Activated T-helper 2 cell treated with anti-CD3 and anti-CD28 coated beads, Interferon-gamma antibody, Interleukin-2, Interleukin-4, amounts not matched to agents 10 μg/mL and 5 μg/mL and 100 μg/mL, durations not matched to agents 14 hours and 24 hours and 36 hours (primary cell): ENCODE data around the gene LKAAEAR1. TPM values are rescaled to one million over a fixed set of nuclear protein-coding genes. Genes with fewer than 3 reads are reported as not detected.

Source experiments
- DNase-seq: peaks from one replicate; pipeline ENCODE4 v3.0.0; 2021; ENCODE audit warnings: low spot score
- H3K27ac Mint-ChIP-seq: one replicate; pipeline ENCODE4 v1.8.0; 2021; ENCODE audit warnings: mixed read lengths
- H3K27me3 Mint-ChIP-seq: one replicate; pipeline ENCODE4 v1.8.0; 2021; ENCODE audit warnings: low read depth, mixed read lengths
- H3K36me3 Mint-ChIP-seq: one replicate; pipeline ENCODE4 v1.8.0; 2021; ENCODE audit warnings: low read depth, mixed read lengths
- H3K4me1 Mint-ChIP-seq: one replicate; pipeline ENCODE4 v1.8.0; 2021; ENCODE audit warnings: low read depth, mixed read lengths
- H3K4me3 Mint-ChIP-seq: one replicate; pipeline ENCODE4 v1.8.0; 2021; ENCODE audit warnings: low read depth, mild to moderate bottlenecking, moderate library complexity, mixed read lengths
- H3K9me3 Mint-ChIP-seq: one replicate; pipeline ENCODE4 v1.8.0; 2021; ENCODE audit warnings: mixed read lengths
- intact Hi-C: fragments of 100-400 bp; cut with micrococcal nuclease; formaldehyde crosslinking; loops from one replicate; pipeline ENCODE4 v1.15.1; 2023
- total RNA-seq: library from RNA; stranded (reverse); gene quantifications from 2 replicates; pipeline ENCODE4 v1.2.3, GENCODE V29; 2022

LKAAEAR1 gene
- total RNA-seq, 1 donor from 2014 or later = 0.21 TPM

- Mint-ChIP-seq H3K27ac (no peak overlapping the region), H3K27me3 (peaks cover 7% of the 10 kb centered on the region), H3K4me3 (peak overlapping the region; percentile 21), H3K9me3 (no peaks in the 10 kb centered on the region), H3K36me3 (no peaks in the 10 kb centered on the region), H3K4me1 (peaks cover 20% of the 10 kb centered on the region)
- DNase-seq = no peak
- intact Hi-C loops = no loop called here
Observed at GRCh38 chr20:64041781-64042053, 42.5 kb downstream of the LKAAEAR1 start.

- Mint-ChIP-seq H3K27me3 (peaks cover 4% of the 10 kb centered on the region), H3K4me1 (peaks cover 25% of the 10 kb centered on the region), H3K4me3 (peak overlapping the region; percentile 57), H3K36me3 (no peaks in the 10 kb centered on the region), H3K27ac (peak overlapping the region; percentile 31), H3K9me3 (no peaks in the 10 kb centered on the region)
- DNase-seq = no peak
- intact Hi-C loops = no loop called here
Observed at GRCh38 chr20:64041040-64041780, 43.0 kb downstream of the LKAAEAR1 start.

- DNase-seq = no peak
- Mint-ChIP-seq H3K27ac (no peak overlapping the region), H3K27me3 (no peaks in the 10 kb centered on the region), H3K36me3 (peaks cover under 1% of the 10 kb centered on the region), H3K9me3 (no peaks in the 10 kb centered on the region), H3K4me1 (peaks cover 25% of the 10 kb centered on the region), H3K4me3 (no peak overlapping the region)
- intact Hi-C loops = no loop called here
Observed at GRCh38 chr20:64040231-64041039, 43.8 kb downstream of the LKAAEAR1 start.

GRCh38 chr20:64039293-64040160 lies 44.7 kb downstream of the LKAAEAR1 start:
- peaks cover 33% of the 10 kb centered on the region for H3K4me1 Mint-ChIP-seq
- peak overlapping the region; percentile 64 for H3K4me3 Mint-ChIP-seq
- H3K27ac Mint-ChIP-seq = peak overlapping the region; percentile 4
- no peak for DNase-seq
- no peaks in the 10 kb centered on the region for H3K9me3 Mint-ChIP-seq
- H3K36me3 Mint-ChIP-seq = peaks cover 3% of the 10 kb centered on the region
- no peaks in the 10 kb centered on the region for H3K27me3 Mint-ChIP-seq
- intact Hi-C loops = loop anchor here (1.0 to 10.0 kb wide), 2 partner anchors 59 to 145 kb away; partner anchors contain the start of gene DNAJC5

- peak; percentile 73 for DNase-seq
- no peak overlapping the region for H3K27ac Mint-ChIP-seq
- no peaks in the 10 kb centered on the region for H3K9me3 Mint-ChIP-seq
- H3K36me3 Mint-ChIP-seq = peaks cover 9% of the 10 kb centered on the region
- H3K4me1 Mint-ChIP-seq = peaks cover 38% of the 10 kb centered on the region
- intact Hi-C loops = loop anchor here (1.0 to 10.0 kb wide), 2 partner anchors 58 to 144 kb away; partner anchors contain the start of gene DNAJC5
- no peaks in the 10 kb centered on the region for H3K27me3 Mint-ChIP-seq
- H3K4me3 Mint-ChIP-seq = peak overlapping the region; percentile 66
Observed at GRCh38 chr20:64038565-64039292, 45.5 kb downstream of the LKAAEAR1 start.

GRCh38 chr20:64038224-64038564 lies 46.0 kb downstream of the LKAAEAR1 start:
- no peak for DNase-seq
- no peaks in the 10 kb centered on the region for H3K9me3 Mint-ChIP-seq

GRCh38 chr20:64037498-64038213 lies 46.5 kb downstream of the LKAAEAR1 start:
- Mint-ChIP-seq H3K4me1 (peaks cover 38% of the 10 kb centered on the region), H3K9me3 (no peaks in the 10 kb centered on the region), H3K36me3 (peaks cover 10% of the 10 kb centered on the region), H3K4me3 (peak overlapping the region; percentile 74), H3K27ac (peak overlapping the region; percentile 80), H3K27me3 (no peaks in the 10 kb centered on the region)
- intact Hi-C loops = loop anchor here (10.0 kb wide), 1 partner anchor 143 kb away; the partner anchor contains the start of gene DNAJC5
- no peak for DNase-seq

More at GRCh38 chr20:64038224-64038564, 46.0 kb downstream of the LKAAEAR1 start:
- Mint-ChIP-seq H3K4me1 (peaks cover 38% of the 10 kb centered on the region), H3K4me3 (peak overlapping the region; percentile 74), H3K27ac (no peak overlapping the region), H3K27me3 (no peaks in the 10 kb centered on the region), H3K36me3 (peaks cover 10% of the 10 kb centered on the region)
- intact Hi-C loops = loop anchor here (10.0 kb wide), 1 partner anchor 143 kb away; the partner anchor contains the start of gene DNAJC5

GRCh38 chr20:64037199-64037497 lies 47.0 kb downstream of the LKAAEAR1 start:
- intact Hi-C loops = loop anchor here (10.0 kb wide), 1 partner anchor 142 kb away; the partner anchor contains the start of gene DNAJC5
- no peaks in the 10 kb centered on the region for H3K27me3 Mint-ChIP-seq
- DNase-seq = no peak
- no peaks in the 10 kb centered on the region for H3K9me3 Mint-ChIP-seq
- H3K27ac Mint-ChIP-seq = peak overlapping the region; percentile 63
- peaks cover 37% of the 10 kb centered on the region for H3K4me1 Mint-ChIP-seq
- H3K36me3 Mint-ChIP-seq = peaks cover 13% of the 10 kb centered on the region
- peak overlapping the region; percentile 74 for H3K4me3 Mint-ChIP-seq

GRCh38 chr20:64036346-64037198 lies 47.6 kb downstream of the LKAAEAR1 start:
- H3K36me3 Mint-ChIP-seq = peaks cover 15% of the 10 kb centered on the region
- intact Hi-C loops = loop anchor here (10.0 kb wide), 1 partner anchor 142 kb away; the partner anchor contains the start of gene DNAJC5
- H3K27me3 Mint-ChIP-seq = no peaks in the 10 kb centered on the region
- peak overlapping the region; percentile 63 for H3K27ac Mint-ChIP-seq
- peak overlapping the region; percentile 8 for H3K4me3 Mint-ChIP-seq
- DNase-seq = no peak
- no peaks in the 10 kb centered on the region for H3K9me3 Mint-ChIP-seq
- peaks cover 37% of the 10 kb centered on the region for H3K4me1 Mint-ChIP-seq

GRCh38 chr20:64035933-64036345 lies 48.3 kb downstream of the LKAAEAR1 start, which contains the start of gene C20orf204:
Gene C20orf204, plus strand, starts transcription at chr20:64036182. Its CDS starts 142 bp downstream, at chr20:64036324.
- Mint-ChIP-seq H3K36me3 (peaks cover 20% of the 10 kb centered on the region), H3K4me1 (peaks cover 35% of the 10 kb centered on the region), H3K4me3 (peak within 1 kb of the TSS; percentile 62), H3K27me3 (no peaks in the 10 kb centered on the region), H3K27ac (peak within 1 kb of the TSS; percentile 96), H3K9me3 (no peaks in the 10 kb centered on the region)
- intact Hi-C loops = loop anchor here (10.0 kb wide), 1 partner anchor 141 kb away; the partner anchor contains the start of gene DNAJC5
- DNase-seq = no peak
